GM19328 (cell line): ENCODE results near the gene SMIM1.

Experiments used
- ATAC-seq: cut with Tn5 transposase; IDR thresholded peaks from one replicate; pipeline ENCODE4 v1.9.1; 2021; ENCODE audit warnings: mild to moderate bottlenecking, moderate library complexity; ENCODE audit not compliant: unreplicated experiment

The SMIM1 gene

GRCh38 chr1:3775490-3776230 is 3.1 kb downstream of the SMIM1 start:
- no peak for ATAC-seq

- no peak for ATAC-seq
These were observed 3.8 kb downstream of the SMIM1 start for GRCh38 chr1:3776231-3776961.

- ATAC-seq: no peak
These were observed 4.6 kb downstream of the SMIM1 start for GRCh38 chr1:3777078-3777547.

GRCh38 chr1:3777647-3778589 is 5.4 kb downstream of the SMIM1 start:
- ATAC-seq: no peak

GRCh38 chr1:3778590-3779264 is 6.2 kb downstream of the SMIM1 start:
- ATAC-seq: no peak

- no peak for ATAC-seq
These were observed 6.8 kb downstream of the SMIM1 start for GRCh38 chr1:3779265-3779911.

GRCh38 chr1:3779912-3780416 is 7.4 kb downstream of the SMIM1 start:
- ATAC-seq: no peak

- no peak for ATAC-seq
These were observed 8.4 kb downstream of the SMIM1 start for GRCh38 chr1:3780901-3781300.

GRCh38 chr1:3783651-3784474 is 11.3 kb downstream of the SMIM1 start:
- ATAC-seq: no peak

GRCh38 chr1:3785045-3785444 is 12.5 kb downstream of the SMIM1 start:
- ATAC-seq: no peak

- ATAC-seq: no peak
These were observed 13.1 kb downstream of the SMIM1 start for GRCh38 chr1:3785456-3786157.

GRCh38 chr1:3786468-3787348 is 14.2 kb downstream of the SMIM1 start:
- no peak for ATAC-seq

- ATAC-seq: no peak
These were observed 14.8 kb downstream of the SMIM1 start for GRCh38 chr1:3787349-3787715.

GRCh38 chr1:3787745-3788605 is 15.4 kb downstream of the SMIM1 start:
- no peak for ATAC-seq

GRCh38 chr1:3788756-3789420 is 16.3 kb downstream of the SMIM1 start:
- no peak for ATAC-seq
